K562 (cell line): Measurements from ENCODE around the gene TBC1D7. TPM values are rescaled to one million over a fixed set of nuclear protein-coding genes. Genes with fewer than 3 reads are reported as not detected.

Source experiments
- AFF1 ChIP-seq, 2 experiments: fragments of 450-650 bp; IDR thresholded peaks; 2 replicates each; pipeline ENCODE4 v1.6.1; 2018; ENCODE audit warnings: mild to moderate bottlenecking in 2 of 2, low read depth in 1 of 2; ENCODE audit not compliant: partially characterized antibody in 2 of 2
- ATF4 ChIP-seq: fragments of 450-650 bp; formaldehyde crosslinking; IDR thresholded peaks from 2 replicates; pipeline ENCODE4 v1.4.0; 2022; ENCODE audit warnings: mild to moderate bottlenecking, moderate library complexity
- CUX1 ChIP-seq: fragments of 200-800 bp; sonication (Bioruptor generic); IDR thresholded peaks from 2 replicates; pipeline ENCODE4 v1.6.1; 2016; ENCODE audit warnings: missing genetic modification characterization, missing compliant biosample characterization
- MAFK ChIP-seq: IDR thresholded peaks from 2 replicates; pipeline ENCODE4 v1.6.1; 2011; ENCODE audit warnings: low read length, improper control_type of control experiment
- RBM15 ChIP-seq: fragments of 200-400 bp; formaldehyde crosslinking; IDR thresholded peaks from 2 replicates; pipeline ENCODE4 v1.6.1; 2018; ENCODE audit warnings: mild to moderate bottlenecking, low read length, moderate library complexity; ENCODE audit not compliant: insufficient read depth
- RFX1 ChIP-seq: fragments of 450-650 bp; IDR thresholded peaks from 2 replicates; pipeline ENCODE4 v1.6.1; 2016; ENCODE audit warnings: mild to moderate bottlenecking, moderate library complexity
- SIX5 ChIP-seq, 2 experiments: IDR thresholded peaks; 2 replicates each; pipeline ENCODE4 v1.6.1; 2011; ENCODE audit warnings: low read length in 2 of 2, borderline replicate concordance in 1 of 2, low read depth in 1 of 2, mild to moderate bottlenecking in 1 of 2, moderate library complexity in 1 of 2; ENCODE audit not compliant: insufficient read depth in 1 of 2
- USF2 ChIP-seq: sonication (generic); formaldehyde crosslinking; IDR thresholded peaks from 2 replicates; pipeline ENCODE4 v1.5.0; 2020; ENCODE audit warnings: missing genetic modification reagents
- ZBED1 ChIP-seq: IDR thresholded peaks from 2 replicates; pipeline ENCODE4 v1.6.1; 2014
- ZBTB1 ChIP-seq: sonication (generic); formaldehyde crosslinking; IDR thresholded peaks from 2 replicates; pipeline ENCODE4 v1.8.1; 2023; ENCODE audit warnings: missing genetic modification reagents, low read depth, mild to moderate bottlenecking, borderline replicate concordance
- polyA plus RNA-seq, 8 experiments: library from polyadenylated mRNA; depleted of rRNA in 4 of 8; stranded (reverse) in 5 of 8; unstranded in 3 of 8; fragments of >200 nt; fragmentation: Nextera tagmentation in 2 of 8; fragmentation: Illumina TruSeq in 1 of 8; extraction: Ambion mirVana in 2 of 8; extraction: Trizol in 1 of 8; gene quantifications; 2 replicates each; pipeline versions ENCODE4 v1.2.1 to v1.2.3, GENCODE V29; 2011 to 2014; ENCODE audit warnings: inconsistent platforms in 1 of 8, missing spikeins in 1 of 8
- total RNA-seq, 7 experiments: library from RNA; depleted of rRNA in 6 of 7; stranded (reverse); fragments of >200 nt in 6 of 7; fragmentation: Illumina TruSeq in 2 of 7; extraction: Trizol in 2 of 7; gene quantifications; 2 replicates each; pipeline versions ENCODE4 v1.2.1 to v1.2.3, GENCODE V29; 2011 to 2021; ENCODE audit warnings: low replicate concordance in 1 of 7
- TF ChIP-seq, protein P1 (sequence below): sonication (generic); formaldehyde crosslinking; IDR thresholded peaks from 2 replicates; pipeline ENCODE4 v1.9.0; 2022; ENCODE audit warnings: mild to moderate bottlenecking, missing genetic modification reagents

The TBC1D7 gene
- total and polyA plus RNA-seq, 9 of the 15 experiments (the other 6 are each of a cell fraction or from before 2014, with no cell fraction given) = 49.4 to 107 (median 61.1) TPM

GRCh38 chr6:13302751-13303667, 25.3 kb downstream of the TBC1D7 start (continued):
- TF ChIP-seq CUX1 (CRISPR knock-in tag) (no peak), ZBTB1 (no peak), RBM15 (no peak), USF2 (CRISPR knock-in tag) (peak; percentile 64), ATF4 (CRISPR knock-in tag) (peak; percentile 58), SIX5 (IDR thresholded peaks at IDR 0.05; ENCODE audit: borderline replicate concordance in 1 of 2, insufficient read depth in 1 of 2, low read depth in 1 of 2, low read length in 2 of 2) (no peak), AFF1 (IDR thresholded peaks at IDR 0.05; ENCODE audit: low read depth in 1 of 2, partially characterized antibody in 2 of 2) (peak in 1 of 2 experiments; percentile 53), MAFK (peak; percentile 61), RFX1 (peak; percentile 80), ZBED1 (no peak)
- TF ChIP-seq, protein P1, sequence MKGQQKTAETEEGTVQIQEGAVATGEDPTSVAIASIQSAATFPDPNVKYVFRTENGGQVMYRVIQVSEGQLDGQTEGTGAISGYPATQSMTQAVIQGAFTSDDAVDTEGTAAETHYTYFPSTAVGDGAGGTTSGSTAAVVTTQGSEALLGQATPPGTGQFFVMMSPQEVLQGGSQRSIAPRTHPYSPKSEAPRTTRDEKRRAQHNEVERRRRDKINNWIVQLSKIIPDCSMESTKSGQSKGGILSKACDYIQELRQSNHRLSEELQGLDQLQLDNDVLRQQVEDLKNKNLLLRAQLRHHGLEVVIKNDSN (CRISPR knock-in tag) = peak; percentile 84
